OCI-LY1 (cell line): ENCODE results near the gene SEL1L2.

Source experiments
- H2AFZ ChIP-seq: fragments of 200-600 bp; sonication (generic), shearing (Covaris generic); 2 replicates; pipeline ENCODE4 v1.6.0; 2014; ENCODE audit warnings: antibody characterized with exemption, mild to moderate bottlenecking, low read length
- H3F3A ChIP-seq: fragments of 200-600 bp; sonication (generic), shearing (Covaris generic); 2 replicates; pipeline ENCODE4 v1.6.0; 2014; ENCODE audit warnings: mild to moderate bottlenecking, antibody characterized with exemption, low read length, moderate library complexity; ENCODE audit not compliant: insufficient read depth
- H3K27ac ChIP-seq: fragments of 200-600 bp; sonication (generic); 2 replicates; pipeline ENCODE4 v1.5.1; 2014; ENCODE audit warnings: low read length, mixed run types, mild to moderate bottlenecking, low read depth; ENCODE audit not compliant: poor library complexity, severe bottlenecking
- H3K27me3 ChIP-seq: fragments of 200-600 bp; sonication (generic); 2 replicates; pipeline ENCODE4 v1.6.0; 2014; ENCODE audit warnings: antibody characterized with exemption, mild to moderate bottlenecking, low read length, moderate library complexity; ENCODE audit not compliant: insufficient read depth
- H3K36me3 ChIP-seq: fragments of 200-600 bp; sonication (generic); 2 replicates; pipeline ENCODE4 v1.6.1; 2014; ENCODE audit warnings: mild to moderate bottlenecking, antibody characterized with exemption, low read length, moderate library complexity, mixed read lengths; ENCODE audit not compliant: insufficient read depth
- H3K4me1 ChIP-seq: fragments of 200-600 bp; sonication (generic); 2 replicates; pipeline ENCODE4 v1.5.1; 2014; ENCODE audit warnings: mild to moderate bottlenecking, low read length, moderate library complexity; ENCODE audit not compliant: insufficient read depth, severe bottlenecking
- H3K4me2 ChIP-seq: fragments of 200-600 bp; sonication (generic), shearing (Covaris generic); 2 replicates; pipeline ENCODE4 v1.6.1; 2014; ENCODE audit warnings: low read length
- H3K4me3 ChIP-seq: fragments of 200-600 bp; sonication (generic); 2 replicates; pipeline ENCODE4 v1.5.1; 2014; ENCODE audit warnings: low read length, low read depth, mild to moderate bottlenecking, mixed read lengths; ENCODE audit not compliant: poor library complexity, severe bottlenecking
- H3K79me2 ChIP-seq: fragments of 200-600 bp; shearing (Covaris generic); 2 replicates; pipeline ENCODE4 v1.6.1; 2016; ENCODE audit warnings: mixed run types, low read length, mixed read lengths; ENCODE audit not compliant: insufficient read depth
- H3K9ac ChIP-seq: fragments of 200-600 bp; sonication (generic), shearing (Covaris generic); 2 replicates; pipeline ENCODE4 v1.6.1; 2014; ENCODE audit warnings: mild to moderate bottlenecking, low read length, mixed read lengths
- H3K9me2 ChIP-seq: fragments of 200-600 bp; sonication (generic), shearing (Covaris generic); 2 replicates; pipeline ENCODE4 v1.6.1; 2014; ENCODE audit warnings: low read depth, mild to moderate bottlenecking, low read length, mixed read lengths
- H3K9me3 ChIP-seq: fragments of 200-600 bp; shearing (Covaris generic); 2 replicates; pipeline ENCODE4 v1.6.1; 2014; ENCODE audit warnings: low read length, mixed read lengths
- H4K20me1 ChIP-seq: fragments of 200-600 bp; sonication (generic), shearing (Covaris generic); 2 replicates; pipeline ENCODE4 v1.6.0; 2016; ENCODE audit warnings: mild to moderate bottlenecking, low read length; ENCODE audit not compliant: insufficient read depth
- CTCF ChIP-seq: fragments of 200-600 bp; sonication (generic), shearing (Covaris generic); IDR thresholded peaks from 2 replicates; pipeline ENCODE4 v1.5.1; 2017; ENCODE audit warnings: mild to moderate bottlenecking, antibody characterized with exemption, low read length, moderate library complexity, mixed read lengths
- EZH2 ChIP-seq: fragments of 200-600 bp; sonication (generic), shearing (Covaris generic); IDR thresholded peaks from 2 replicates; pipeline ENCODE4 v1.8.0; 2017; ENCODE audit warnings: borderline replicate concordance, mixed run types, mild to moderate bottlenecking, antibody characterized with exemption, low read length, moderate library complexity, mixed read lengths

Gene SEL1L2

GRCh38 chr20:13913131-13913530 is 77.3 kb downstream of the SEL1L2 start:
- Histone ChIP-seq H4K20me1 (no peaks in the 10 kb centered on the region), H3K27me3 (no peaks in the 10 kb centered on the region; the same call in 1 of the 2 replicates), H3K27ac (no peak overlapping the region), H3K9ac (no peak overlapping the region), H3K9me3 (no peaks in the 10 kb centered on the region), H3K9me2 (no peaks in the 10 kb centered on the region), H3K4me1 (no peaks in the 10 kb centered on the region), H3F3A (no peaks in the 10 kb centered on the region), H3K4me3 (no peak overlapping the region), H3K4me2 (no peak overlapping the region), H3K79me2 (no peaks in the 10 kb centered on the region), H2AFZ (no peak overlapping the region), H3K36me3 (no peaks in the 10 kb centered on the region)
- TF ChIP-seq CTCF (no peak), EZH2 (no peak)

GRCh38 chr20:13910492-13910891 is 79.9 kb downstream of the SEL1L2 start:
- no peak overlapping the region for H3K9ac ChIP-seq
- H3K9me2 ChIP-seq, result no peaks in the 10 kb centered on the region
- H3K27ac ChIP-seq, result no peak overlapping the region
- no peaks in the 10 kb centered on the region for H3K9me3 ChIP-seq
- H3F3A ChIP-seq, result no peaks in the 10 kb centered on the region
- no peak overlapping the region for H3K4me3 ChIP-seq
- no peaks in the 10 kb centered on the region for H3K36me3 ChIP-seq
- no peak overlapping the region for H2AFZ ChIP-seq
- no peaks in the 10 kb centered on the region for H3K4me1 ChIP-seq
- H3K27me3 ChIP-seq, result no peaks in the 10 kb centered on the region; the same call in 1 of the 2 replicates
- H3K4me2 ChIP-seq, result no peak overlapping the region
- H3K79me2 ChIP-seq, result no peaks in the 10 kb centered on the region
- TF ChIP-seq CTCF, result no peak
- TF ChIP-seq EZH2, result no peak
- H4K20me1 ChIP-seq, result no peaks in the 10 kb centered on the region

GRCh38 chr20:13909067-13909466 is 81.3 kb downstream of the SEL1L2 start:
- no peaks in the 10 kb centered on the region for H3K79me2 ChIP-seq
- no peaks in the 10 kb centered on the region for H3F3A ChIP-seq
- H3K4me3 ChIP-seq, result no peak overlapping the region
- H3K4me1 ChIP-seq, result no peaks in the 10 kb centered on the region
- H3K4me2 ChIP-seq, result no peak overlapping the region
- no peak overlapping the region for H2AFZ ChIP-seq
- no peaks in the 10 kb centered on the region for H3K9me2 ChIP-seq
- TF ChIP-seq EZH2, result no peak
- no peak for TF ChIP-seq CTCF
- no peaks in the 10 kb centered on the region for H3K36me3 ChIP-seq
- H3K27ac ChIP-seq, result no peak overlapping the region
- H3K9me3 ChIP-seq, result no peaks in the 10 kb centered on the region
- no peaks in the 10 kb centered on the region for H4K20me1 ChIP-seq
- no peaks in the 10 kb centered on the region; the same call in 1 of the 2 replicates for H3K27me3 ChIP-seq
- H3K9ac ChIP-seq, result no peak overlapping the region
